HL-60 (cell line): ENCODE measurements around the gene NPHP4.

ENCODE experiments used
- DNase-seq, 2 experiments: peaks; one replicate each; pipeline ENCODE4 v3.0.0-alpha.2; 2010 to 2020; ENCODE audit warnings: low read depth in 1 of 2, low spot score in 1 of 2
- H3K27ac ChIP-seq: fragments of 250-450 bp; sonication (Bioruptor Pico); replicated peaks from 2 replicates; pipeline ENCODE4 v1.5.1; 2020; ENCODE audit warnings: mild to moderate bottlenecking, moderate library complexity
- H3K27me3 ChIP-seq: fragments of 250-450 bp; sonication (Bioruptor Pico); 2 replicates; pipeline ENCODE4 v1.5.1; 2021; ENCODE audit warnings: mild to moderate bottlenecking, moderate library complexity; ENCODE audit not compliant: insufficient read depth, poor library complexity, severe bottlenecking
- H3K4me3 ChIP-seq: replicated peaks from 2 replicates; pipeline ENCODE4 v1.5.1; 2011; ENCODE audit warnings: mild to moderate bottlenecking, control low read depth, low read length; ENCODE audit not compliant: insufficient read depth
- GABPA ChIP-seq: IDR thresholded peaks from 2 replicates; pipeline ENCODE4 v1.6.1; 2012; ENCODE audit warnings: low read depth
- POLR2AphosphoS5 ChIP-seq: IDR thresholded peaks from 2 replicates; pipeline ENCODE4 v1.6.1; 2012; ENCODE audit warnings: low read depth
- SPI1 ChIP-seq: IDR thresholded peaks from 2 replicates; pipeline ENCODE4 v1.6.1; 2012; ENCODE audit warnings: low read depth, mild to moderate bottlenecking, borderline replicate concordance
- TF ChIP-seq, protein P1 (sequence below): IDR thresholded peaks from 2 replicates; pipeline ENCODE4 v1.6.1; 2012; ENCODE audit warnings: low read depth; ENCODE audit not compliant: insufficient replicate concordance
- TF ChIP-seq, protein P2 (sequence below): IDR thresholded peaks from one replicate; pipeline ENCODE4 v1.5.1; 2011; ENCODE audit warnings: low read length, control low read depth, inconsistent platforms; ENCODE audit not compliant: insufficient read depth

NPHP4 gene

DNA sequence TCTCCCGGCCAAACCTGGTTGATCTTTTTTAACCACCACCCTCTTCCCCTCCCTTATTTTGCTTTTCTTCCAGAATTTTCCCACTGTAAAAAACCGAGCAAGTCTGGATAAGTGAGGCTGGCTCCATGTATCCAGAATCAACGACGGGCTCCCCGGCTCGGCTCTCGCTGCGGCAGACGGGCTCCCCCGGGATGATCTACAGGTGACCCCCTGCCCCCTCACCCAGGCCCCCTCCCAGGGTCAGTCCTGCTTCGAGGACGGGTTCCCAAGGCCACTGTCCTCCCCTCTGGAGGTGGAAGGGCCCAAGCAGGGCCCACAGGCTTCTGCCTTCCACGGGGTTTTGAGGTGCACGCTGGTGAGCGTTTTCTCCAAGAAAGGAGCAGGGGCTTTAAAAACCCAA, 48.2 kb upstream of the NPHP4 start:
- Histone ChIP-seq H3K27me3 (no peaks in the 10 kb centered on the region), H3K4me3 (no peak overlapping the region), H3K27ac (no peak overlapping the region)
- TF ChIP-seq SPI1 (no peak), GABPA (no peak), POLR2AphosphoS5 (no peak)
- TF ChIP-seq, protein P1, sequence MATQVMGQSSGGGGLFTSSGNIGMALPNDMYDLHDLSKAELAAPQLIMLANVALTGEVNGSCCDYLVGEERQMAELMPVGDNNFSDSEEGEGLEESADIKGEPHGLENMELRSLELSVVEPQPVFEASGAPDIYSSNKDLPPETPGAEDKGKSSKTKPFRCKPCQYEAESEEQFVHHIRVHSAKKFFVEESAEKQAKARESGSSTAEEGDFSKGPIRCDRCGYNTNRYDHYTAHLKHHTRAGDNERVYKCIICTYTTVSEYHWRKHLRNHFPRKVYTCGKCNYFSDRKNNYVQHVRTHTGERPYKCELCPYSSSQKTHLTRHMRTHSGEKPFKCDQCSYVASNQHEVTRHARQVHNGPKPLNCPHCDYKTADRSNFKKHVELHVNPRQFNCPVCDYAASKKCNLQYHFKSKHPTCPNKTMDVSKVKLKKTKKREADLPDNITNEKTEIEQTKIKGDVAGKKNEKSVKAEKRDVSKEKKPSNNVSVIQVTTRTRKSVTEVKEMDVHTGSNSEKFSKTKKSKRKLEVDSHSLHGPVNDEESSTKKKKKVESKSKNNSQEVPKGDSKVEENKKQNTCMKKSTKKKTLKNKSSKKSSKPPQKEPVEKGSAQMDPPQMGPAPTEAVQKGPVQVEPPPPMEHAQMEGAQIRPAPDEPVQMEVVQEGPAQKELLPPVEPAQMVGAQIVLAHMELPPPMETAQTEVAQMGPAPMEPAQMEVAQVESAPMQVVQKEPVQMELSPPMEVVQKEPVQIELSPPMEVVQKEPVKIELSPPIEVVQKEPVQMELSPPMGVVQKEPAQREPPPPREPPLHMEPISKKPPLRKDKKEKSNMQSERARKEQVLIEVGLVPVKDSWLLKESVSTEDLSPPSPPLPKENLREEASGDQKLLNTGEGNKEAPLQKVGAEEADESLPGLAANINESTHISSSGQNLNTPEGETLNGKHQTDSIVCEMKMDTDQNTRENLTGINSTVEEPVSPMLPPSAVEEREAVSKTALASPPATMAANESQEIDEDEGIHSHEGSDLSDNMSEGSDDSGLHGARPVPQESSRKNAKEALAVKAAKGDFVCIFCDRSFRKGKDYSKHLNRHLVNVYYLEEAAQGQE: no peak
- TF ChIP-seq, protein P2, sequence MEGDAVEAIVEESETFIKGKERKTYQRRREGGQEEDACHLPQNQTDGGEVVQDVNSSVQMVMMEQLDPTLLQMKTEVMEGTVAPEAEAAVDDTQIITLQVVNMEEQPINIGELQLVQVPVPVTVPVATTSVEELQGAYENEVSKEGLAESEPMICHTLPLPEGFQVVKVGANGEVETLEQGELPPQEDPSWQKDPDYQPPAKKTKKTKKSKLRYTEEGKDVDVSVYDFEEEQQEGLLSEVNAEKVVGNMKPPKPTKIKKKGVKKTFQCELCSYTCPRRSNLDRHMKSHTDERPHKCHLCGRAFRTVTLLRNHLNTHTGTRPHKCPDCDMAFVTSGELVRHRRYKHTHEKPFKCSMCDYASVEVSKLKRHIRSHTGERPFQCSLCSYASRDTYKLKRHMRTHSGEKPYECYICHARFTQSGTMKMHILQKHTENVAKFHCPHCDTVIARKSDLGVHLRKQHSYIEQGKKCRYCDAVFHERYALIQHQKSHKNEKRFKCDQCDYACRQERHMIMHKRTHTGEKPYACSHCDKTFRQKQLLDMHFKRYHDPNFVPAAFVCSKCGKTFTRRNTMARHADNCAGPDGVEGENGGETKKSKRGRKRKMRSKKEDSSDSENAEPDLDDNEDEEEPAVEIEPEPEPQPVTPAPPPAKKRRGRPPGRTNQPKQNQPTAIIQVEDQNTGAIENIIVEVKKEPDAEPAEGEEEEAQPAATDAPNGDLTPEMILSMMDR: no peak
- DNase-seq: no peak

DNA sequence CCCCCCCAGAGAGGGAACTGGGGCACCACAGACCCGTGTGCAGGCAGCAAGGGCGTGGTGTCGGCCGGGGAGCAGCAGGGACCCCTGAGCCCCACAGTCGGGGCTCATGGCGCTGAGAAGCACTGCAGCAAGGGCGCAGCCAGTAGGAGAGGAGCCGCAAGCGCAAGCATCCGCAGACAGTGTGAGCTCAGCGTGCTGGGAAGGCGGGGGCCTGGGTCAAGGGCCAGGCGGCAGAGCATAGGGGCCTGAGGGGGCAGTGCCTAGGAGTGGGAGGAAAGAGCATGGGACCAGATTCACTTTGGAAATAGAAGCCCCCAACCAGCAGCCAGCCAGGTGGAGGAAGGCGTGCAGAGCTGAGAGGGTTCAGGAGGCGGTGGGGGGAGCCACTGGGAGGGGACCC, 46.8 kb upstream of the NPHP4 start:
- TF ChIP-seq POLR2AphosphoS5 (no peak), SPI1 (no peak), GABPA (no peak)
- TF ChIP-seq, protein P2: no peak
- TF ChIP-seq, protein P1: no peak
- DNase-seq: no peak
- H3K27me3 ChIP-seq: no peaks in the 10 kb centered on the region

DNA sequence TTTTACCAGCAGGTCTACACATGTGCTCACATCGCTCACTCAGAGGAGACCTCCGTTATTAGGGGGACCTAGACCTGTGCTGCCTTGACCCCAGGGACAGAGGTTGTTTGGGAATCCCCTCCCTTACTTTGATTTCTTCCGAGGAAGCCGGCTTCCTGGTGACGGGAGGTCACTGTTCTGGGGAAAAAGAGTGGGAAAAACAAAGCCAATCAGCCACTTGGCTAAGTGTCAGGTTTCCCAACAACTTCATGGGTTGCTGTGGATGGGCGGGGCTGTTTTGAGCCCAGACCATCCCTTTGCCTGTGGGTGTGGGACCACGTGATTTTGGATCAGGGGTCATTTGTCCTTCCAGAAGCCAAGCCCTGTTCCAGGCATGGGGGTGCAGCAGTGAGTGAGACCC, 46.4 kb upstream of the NPHP4 start:
- no peak for DNase-seq
- no peaks in the 10 kb centered on the region for H3K27me3 ChIP-seq
- TF ChIP-seq POLR2AphosphoS5 (no peak), GABPA (no peak), SPI1 (no peak)
- TF ChIP-seq, protein P2: no peak
- TF ChIP-seq, protein P1: no peak
- no peak overlapping the region for H3K27ac ChIP-seq
- H3K4me3 ChIP-seq: no peak overlapping the region

More for the DNA sequence above, 46.8 kb upstream of the NPHP4 start:
- Histone ChIP-seq H3K4me3 (no peak overlapping the region), H3K27ac (no peak overlapping the region)
